Measurements from ENCODE around the gene TMEM63A. TPM values are rescaled to one million over a fixed set of nuclear protein-coding genes. Genes with fewer than 3 reads are reported as not detected.
A peak's percentile ranks its signal among the peaks of the same experiment; 100 is the strongest.
"Not testable (repeated sequence)": the region's sequence is repeated elsewhere in the genome, so short reads cannot be mapped to it uniquely, and the experiment has no call there.

TMEM63A gene
- total RNA-seq, 6 experiments from 2014 or later: 32.1 to 81.5 (median 44.9) TPM

- intact Hi-C loops (cut with DNase I): no loop called here
These were observed 72.2 kb downstream of the TMEM63A start, which contains the start of gene EPHX1 for GRCh38 chr1:225809842-225810578. Gene EPHX1 (plus strand): TSS chr1:225810124. CDS start chr1:225828730, 18,606 bp downstream.

GRCh38 chr1:225808136-225808535 is 74.0 kb downstream of the TMEM63A start:
- H3K27ac ChIP-seq: no peak overlapping the region
- DNase-seq (no peak), ATAC-seq (no peak)
- no peak overlapping the region for H3K4me3 ChIP-seq
- WGBS (ENCODE audit: insufficient coverage, low coverage, low lambda C conversion rate, missing lambda C conversion rate): 60% methylated on average over 3 of the region's 5 CpGs
- H3K4me1 ChIP-seq: peaks cover 0 to 17% (median 6%) of the 10 kb centered on the region in 4 donors
- H3K9me3 ChIP-seq: no peaks in the 10 kb centered on the region
- peaks cover 0 to 4% (median 0%) of the 10 kb centered on the region in 4 donors for H3K36me3 ChIP-seq
- TF ChIP-seq POLR2A (IDR thresholded peaks at IDR 0.05): no peak
- TF ChIP-seq CTCF (IDR thresholded peaks at IDR 0.05): no peak
- no peaks in the 10 kb centered on the region for H3K27me3 ChIP-seq
- intact Hi-C loops (cut with DNase I): no loop called here

More at GRCh38 chr1:225809842-225810578, 72.2 kb downstream of the TMEM63A start, which contains the start of gene EPHX1:
- WGBS (ENCODE audit: insufficient coverage, low coverage, low lambda C conversion rate, missing lambda C conversion rate): 0% methylated on average over 13 of the region's 80 CpGs
- ATAC-seq: peak; percentile 66 to 84 (median 74)
- Histone ChIP-seq H3K36me3 (peaks cover 0 to 4% (median 0%) of the 10 kb centered on the region in 4 donors), H3K9me3 (no peaks in the 10 kb centered on the region), H3K27ac (peak within 1 kb of the TSS; percentile 75 to 89 (median 78)), H3K4me1 (peaks cover 0 to 33% (median 19%) of the 10 kb centered on the region in 4 donors), H3K4me3 (peak within 1 kb of the TSS; percentile 70 to 84 (median 76)), H3K27me3 (no peaks in the 10 kb centered on the region)
- TF ChIP-seq CTCF (IDR thresholded peaks at IDR 0.05): peak; percentile 6 to 32 (median 24)
- TF ChIP-seq POLR2A (IDR thresholded peaks at IDR 0.05): peak; percentile 99
- DNase-seq: peak; percentile 93 to 97 (median 96)

- ATAC-seq; H3K9me3 ChIP-seq; H3K4me1 ChIP-seq; H3K27me3 ChIP-seq; H3K36me3 ChIP-seq; H3K27ac ChIP-seq; H3K4me3 ChIP-seq; DNase-seq; intact Hi-C loops (cut with DNase I): not testable (repeated sequence)
- WGBS (ENCODE audit: insufficient coverage, low coverage, low lambda C conversion rate, missing lambda C conversion rate): 76% methylated on average over 3 of the region's 3 CpGs
These were observed 75.4 kb downstream of the TMEM63A start for GRCh38 chr1:225806736-225807135.

- intact Hi-C loops (cut with DNase I): no loop called here
- H3K36me3 ChIP-seq: no peaks in the 10 kb centered on the region
These were observed 75.9 kb downstream of the TMEM63A start for GRCh38 chr1:225806249-225806648.

GRCh38 chr1:225801146-225801545 is 81.0 kb downstream of the TMEM63A start:
- H3K36me3 ChIP-seq; H3K9me3 ChIP-seq; H3K27me3 ChIP-seq; intact Hi-C loops (cut with DNase I); H3K4me1 ChIP-seq; DNase-seq; H3K27ac ChIP-seq; H3K4me3 ChIP-seq: not testable (repeated sequence)
- 24% methylated on average over 3 of the region's 7 CpGs for WGBS (ENCODE audit: insufficient coverage, low coverage, low lambda C conversion rate, missing lambda C conversion rate)
- peak in 1 of 4 donors; percentile 39 for ATAC-seq

More at GRCh38 chr1:225806249-225806648, 75.9 kb downstream of the TMEM63A start:
- no peak for ATAC-seq
- TF ChIP-seq CTCF (IDR thresholded peaks at IDR 0.05) (no peak), POLR2A (IDR thresholded peaks at IDR 0.05) (no peak)
- WGBS (ENCODE audit: insufficient coverage, low coverage, low lambda C conversion rate, missing lambda C conversion rate): 100% methylated on average over 1 of the region's 1 CpG
- Histone ChIP-seq H3K27me3 (no peaks in the 10 kb centered on the region), H3K4me3 (no peak overlapping the region), H3K4me1 (peaks cover 0 to 4% (median 0%) of the 10 kb centered on the region in 4 donors), H3K27ac (no peak overlapping the region), H3K9me3 (no peaks in the 10 kb centered on the region)
- DNase-seq: no peak

GRCh38 chr1:225796097-225796496 is 86.1 kb downstream of the TMEM63A start:
- H3K27me3 ChIP-seq; DNase-seq; ATAC-seq; H3K4me3 ChIP-seq; intact Hi-C loops (cut with DNase I); H3K9me3 ChIP-seq; H3K4me1 ChIP-seq; H3K27ac ChIP-seq; H3K36me3 ChIP-seq: not testable (repeated sequence)
- 98% methylated on average over 6 of the region's 18 CpGs for WGBS (ENCODE audit: insufficient coverage, low coverage, low lambda C conversion rate, missing lambda C conversion rate)
